HepG2 (cell line): ENCODE results near the gene MRPL2. TPM values are rescaled to one million over a fixed set of nuclear protein-coding genes. Genes with fewer than 3 reads are reported as not detected.

Experiments
- AGO1 ChIP-seq: fragments of 200-400 bp; formaldehyde crosslinking; IDR thresholded peaks from 2 replicates; pipeline ENCODE4 v1.6.1; 2017; ENCODE audit warnings: mild to moderate bottlenecking, low read depth, low read length, moderate library complexity; ENCODE audit not compliant: poor library complexity, severe bottlenecking
- ARHGAP35 ChIP-seq: sonication (generic); formaldehyde crosslinking; IDR thresholded peaks from 2 replicates; pipeline ENCODE4 v1.9.0; 2022; ENCODE audit warnings: mild to moderate bottlenecking, inconsistent platforms, moderate library complexity, missing genetic modification reagents, borderline replicate concordance
- CBX5 ChIP-seq: sonication (generic); formaldehyde crosslinking; IDR thresholded peaks from 2 replicates; pipeline ENCODE4 v1.4.0; 2020; ENCODE audit warnings: missing genetic modification reagents, borderline replicate concordance
- FOXP1 ChIP-seq, 2 experiments: fragments of 450-650 bp in 1 of 2; IDR thresholded peaks; 2 replicates each; pipeline ENCODE4 v1.6.1; 2017 to 2018; ENCODE audit warnings: antibody characterized with exemption in 1 of 2
- HIVEP1 ChIP-seq: sonication (generic); formaldehyde crosslinking; IDR thresholded peaks from 2 replicates; pipeline ENCODE4 v1.4.0; 2020; ENCODE audit warnings: mild to moderate bottlenecking, missing genetic modification reagents
- HOXA9 ChIP-seq: sonication (generic); formaldehyde crosslinking; IDR thresholded peaks from 2 replicates; pipeline ENCODE4 v1.8.1; 2022; ENCODE audit warnings: missing genetic modification reagents, mild to moderate bottlenecking, moderate library complexity, borderline replicate concordance
- KDM2A ChIP-seq: sonication (generic); formaldehyde crosslinking; IDR thresholded peaks from 2 replicates; pipeline ENCODE4 v1.4.0; 2020; ENCODE audit warnings: low read depth, missing genetic modification reagents, borderline replicate concordance
- MEIS2 ChIP-seq: sonication (generic); formaldehyde crosslinking; IDR thresholded peaks from 2 replicates; pipeline ENCODE4 v1.9.0; 2021; ENCODE audit warnings: mild to moderate bottlenecking, missing genetic modification reagents
- NFKB2 ChIP-seq: sonication (generic); formaldehyde crosslinking; IDR thresholded peaks from 2 replicates; pipeline ENCODE4 v1.4.0; 2020; ENCODE audit warnings: missing genetic modification reagents, borderline replicate concordance
- NR3C1 ChIP-seq: sonication (generic); formaldehyde crosslinking; IDR thresholded peaks from 2 replicates; pipeline ENCODE4 v1.4.0; 2020; ENCODE audit warnings: missing genetic modification reagents
- PHF20 ChIP-seq: sonication (generic); formaldehyde crosslinking; IDR thresholded peaks from 2 replicates; pipeline ENCODE4 v1.5.0; 2020; ENCODE audit warnings: mild to moderate bottlenecking, missing genetic modification reagents
- SP2 ChIP-seq: sonication (generic); formaldehyde crosslinking; IDR thresholded peaks from 2 replicates; pipeline ENCODE4 v1.5.1; 2020; ENCODE audit warnings: mild to moderate bottlenecking, missing genetic modification reagents
- ZNF205 ChIP-seq: IDR thresholded peaks from 2 replicates; pipeline ENCODE4 v1.6.1; 2018; ENCODE audit warnings: missing biosample characterization, missing genetic modification reagents
- ZNF234 ChIP-seq: sonication (generic); formaldehyde crosslinking; conservative IDR thresholded peaks from 2 replicates; pipeline ENCODE4 v1.5.1; 2020; ENCODE audit warnings: mild to moderate bottlenecking, missing genetic modification reagents
- ZNF251 ChIP-seq: sonication (generic); formaldehyde crosslinking; IDR thresholded peaks from 2 replicates; pipeline ENCODE4 v1.9.0; 2021; ENCODE audit warnings: mild to moderate bottlenecking, missing genetic modification reagents
- ZNF510 ChIP-seq: sonication (generic); formaldehyde crosslinking; IDR thresholded peaks from 2 replicates; pipeline ENCODE4 v1.4.0; 2020; ENCODE audit warnings: low read depth, mild to moderate bottlenecking, missing genetic modification reagents
- ZNF614 ChIP-seq: IDR thresholded peaks from 2 replicates; pipeline ENCODE4 v1.6.1; 2018; ENCODE audit warnings: missing biosample characterization, missing genetic modification reagents, inconsistent platforms, borderline replicate concordance
- ZNF652 ChIP-seq: IDR thresholded peaks from 2 replicates; pipeline ENCODE4 v1.6.1; 2016; ENCODE audit warnings: low read depth, borderline replicate concordance
- ZZZ3 ChIP-seq: sonication (generic); formaldehyde crosslinking; IDR thresholded peaks from 2 replicates; pipeline ENCODE4 v1.4.0; 2020; ENCODE audit warnings: missing genetic modification reagents, mild to moderate bottlenecking, borderline replicate concordance
- polyA plus RNA-seq, 8 experiments: library from polyadenylated mRNA; depleted of rRNA in 3 of 8; stranded (reverse) in 7 of 8; unstranded in 1 of 8; fragments of >200 nt; fragmentation: Illumina TruSeq in 4 of 8; extraction: Trizol in 4 of 8; gene quantifications; 2 replicates each; pipeline versions ENCODE4 v1.2.1 to v1.2.3, GENCODE V29; 2011 to 2016; ENCODE audit warnings: low read depth in 4 of 8, missing spikeins in 1 of 8, mixed read lengths in 1 of 8; ENCODE audit not compliant: insufficient read depth in 1 of 8
- total RNA-seq, 5 experiments: library from RNA; depleted of rRNA; stranded (reverse); fragments of >200 nt; fragmentation: Illumina TruSeq; extraction: Trizol; gene quantifications; 2 replicates each; pipeline ENCODE4 v1.2.3, GENCODE V29; 2016; ENCODE audit warnings: low read depth in 1 of 5
- TF ChIP-seq, protein P1 (sequence below): IDR thresholded peaks from 2 replicates; pipeline ENCODE4 v1.6.1; 2016; ENCODE audit warnings: missing compliant biosample characterization, missing genetic modification reagents, borderline replicate concordance
- TF ChIP-seq, protein P2 (sequence below): sonication (generic); formaldehyde crosslinking; IDR thresholded peaks from 2 replicates; pipeline ENCODE4 v1.4.0; 2020; ENCODE audit warnings: mild to moderate bottlenecking, missing genetic modification reagents
- TF ChIP-seq, protein P3 (sequence below): IDR thresholded peaks from 2 replicates; pipeline ENCODE4 v1.6.1; 2016
- TF ChIP-seq, protein P4 (sequence below): sonication (generic); formaldehyde crosslinking; IDR thresholded peaks from 2 replicates; pipeline ENCODE4 v1.8.1; 2023; ENCODE audit warnings: missing genetic modification reagents, inconsistent platforms, borderline replicate concordance
- TF ChIP-seq, protein P5 (sequence below): sonication (generic); formaldehyde crosslinking; IDR thresholded peaks from 2 replicates; pipeline ENCODE4 v1.4.0; 2020; ENCODE audit warnings: mild to moderate bottlenecking, missing genetic modification reagents

Gene MRPL2
- total and polyA plus RNA-seq, 2 of the 13 experiments (the other 11 are each of a cell fraction or from before 2014, with no cell fraction given) = 56.8 to 65.6 TPM

DNA sequence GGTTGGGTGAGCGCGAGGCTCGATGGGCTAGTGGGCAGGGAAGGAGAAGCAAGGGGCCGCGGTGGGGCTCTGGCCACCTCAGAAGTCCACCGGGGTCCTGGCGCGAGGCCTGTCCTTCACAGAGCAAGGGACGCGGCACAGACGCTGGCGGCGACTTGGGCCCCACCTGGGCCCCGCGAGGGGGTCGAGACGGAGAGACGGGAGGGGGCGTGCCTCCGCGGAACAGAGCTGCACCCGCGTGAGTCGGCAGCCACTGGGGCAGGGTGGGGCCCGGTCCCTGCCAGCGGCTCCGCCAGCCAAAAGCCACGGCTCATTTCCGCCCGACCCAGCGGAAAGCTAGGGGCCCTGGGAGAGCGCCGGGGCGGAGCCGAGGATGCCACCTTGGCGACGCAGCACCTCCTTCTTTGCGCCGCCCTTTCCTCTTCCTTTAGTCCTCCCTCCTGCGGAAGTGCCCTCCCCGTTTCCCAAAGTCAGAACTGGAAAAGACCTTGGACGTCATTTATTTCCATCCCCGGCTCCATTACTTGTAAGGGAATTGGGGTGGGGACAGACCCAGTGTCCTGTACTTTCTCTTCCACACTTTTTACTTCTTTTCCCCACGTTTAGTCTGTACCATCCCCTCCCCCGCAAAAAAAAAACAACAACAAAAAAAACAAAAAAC, 5.6 kb downstream of the MRPL2 start, which contains the start of gene CUL7 (continued):
- TF ChIP-seq, protein P1, sequence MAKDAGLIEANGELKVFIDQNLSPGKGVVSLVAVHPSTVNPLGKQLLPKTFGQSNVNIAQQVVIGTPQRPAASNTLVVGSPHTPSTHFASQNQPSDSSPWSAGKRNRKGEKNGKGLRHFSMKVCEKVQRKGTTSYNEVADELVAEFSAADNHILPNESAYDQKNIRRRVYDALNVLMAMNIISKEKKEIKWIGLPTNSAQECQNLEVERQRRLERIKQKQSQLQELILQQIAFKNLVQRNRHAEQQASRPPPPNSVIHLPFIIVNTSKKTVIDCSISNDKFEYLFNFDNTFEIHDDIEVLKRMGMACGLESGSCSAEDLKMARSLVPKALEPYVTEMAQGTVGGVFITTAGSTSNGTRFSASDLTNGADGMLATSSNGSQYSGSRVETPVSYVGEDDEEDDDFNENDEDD (CRISPR knock-in tag) = peak; percentile 64; the same call in 1 of the 2 replicates
- TF ChIP-seq HIVEP1 (CRISPR knock-in tag) (peak; percentile 85), ZNF251 (CRISPR knock-in tag) (0 out of 2 replicates have a peak, but pooled peaks have one; percentile 59), ZNF510 (no peak), MEIS2 (peak; percentile 86; the same call in 1 of the 2 replicates), PHF20 (CRISPR knock-in tag) (peak; percentile 91), SP2 (CRISPR knock-in tag) (peak; percentile 65), KDM2A (CRISPR knock-in tag) (peak; percentile 100), ZNF205 (CRISPR knock-in tag) (peak; percentile 80), NFKB2 (CRISPR knock-in tag) (peak; percentile 94; the same call in 1 of the 2 replicates), HOXA9 (CRISPR knock-in tag) (no peak), ZNF652 (no peak; the same call in 1 of the 2 replicates), ARHGAP35 (peak; percentile 97; the same call in 1 of the 2 replicates), ZNF614 (CRISPR knock-in tag) (peak; percentile 96), ZZZ3 (CRISPR knock-in tag) (peak; percentile 88), ZNF234 (CRISPR knock-in tag) (peak; percentile 93; the same call in 1 of the 2 replicates), NR3C1 (CRISPR knock-in tag) (peak; percentile 86; the same call in 1 of the 2 replicates), CBX5 (CRISPR knock-in tag) (peak; percentile 84; the same call in 1 of the 2 replicates), FOXP1 (IDR thresholded peaks at IDR 0.05) (no peak), FOXP1 (CRISPR knock-in tag; IDR thresholded peaks at IDR 0.05) (peak; percentile 60), AGO1 (peak; percentile 98)
- TF ChIP-seq, protein P2, sequence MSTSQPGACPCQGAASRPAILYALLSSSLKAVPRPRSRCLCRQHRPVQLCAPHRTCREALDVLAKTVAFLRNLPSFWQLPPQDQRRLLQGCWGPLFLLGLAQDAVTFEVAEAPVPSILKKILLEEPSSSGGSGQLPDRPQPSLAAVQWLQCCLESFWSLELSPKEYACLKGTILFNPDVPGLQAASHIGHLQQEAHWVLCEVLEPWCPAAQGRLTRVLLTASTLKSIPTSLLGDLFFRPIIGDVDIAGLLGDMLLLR (CRISPR knock-in tag) = no peak
- TF ChIP-seq, protein P3, sequence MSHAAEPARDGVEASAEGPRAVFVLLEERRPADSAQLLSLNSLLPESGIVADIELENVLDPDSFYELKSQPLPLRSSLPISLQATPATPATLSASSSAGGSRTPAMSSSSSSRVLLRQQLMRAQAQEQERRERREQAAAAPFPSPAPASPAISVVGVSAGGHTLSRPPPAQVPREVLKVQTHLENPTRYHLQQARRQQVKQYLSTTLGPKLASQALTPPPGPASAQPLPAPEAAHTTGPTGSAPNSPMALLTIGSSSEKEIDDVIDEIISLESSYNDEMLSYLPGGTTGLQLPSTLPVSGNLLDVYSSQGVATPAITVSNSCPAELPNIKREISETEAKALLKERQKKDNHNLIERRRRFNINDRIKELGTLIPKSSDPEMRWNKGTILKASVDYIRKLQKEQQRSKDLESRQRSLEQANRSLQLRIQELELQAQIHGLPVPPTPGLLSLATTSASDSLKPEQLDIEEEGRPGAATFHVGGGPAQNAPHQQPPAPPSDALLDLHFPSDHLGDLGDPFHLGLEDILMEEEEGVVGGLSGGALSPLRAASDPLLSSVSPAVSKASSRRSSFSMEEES = peak; percentile 71; the same call in 1 of the 2 replicates
- TF ChIP-seq, protein P4, sequence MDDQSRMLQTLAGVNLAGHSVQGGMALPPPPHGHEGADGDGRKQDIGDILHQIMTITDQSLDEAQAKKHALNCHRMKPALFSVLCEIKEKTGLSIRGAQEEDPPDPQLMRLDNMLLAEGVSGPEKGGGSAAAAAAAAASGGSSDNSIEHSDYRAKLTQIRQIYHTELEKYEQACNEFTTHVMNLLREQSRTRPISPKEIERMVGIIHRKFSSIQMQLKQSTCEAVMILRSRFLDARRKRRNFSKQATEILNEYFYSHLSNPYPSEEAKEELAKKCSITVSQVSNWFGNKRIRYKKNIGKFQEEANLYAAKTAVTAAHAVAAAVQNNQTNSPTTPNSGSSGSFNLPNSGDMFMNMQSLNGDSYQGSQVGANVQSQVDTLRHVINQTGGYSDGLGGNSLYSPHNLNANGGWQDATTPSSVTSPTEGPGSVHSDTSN (CRISPR knock-in tag) = no peak
- TF ChIP-seq, protein P5, sequence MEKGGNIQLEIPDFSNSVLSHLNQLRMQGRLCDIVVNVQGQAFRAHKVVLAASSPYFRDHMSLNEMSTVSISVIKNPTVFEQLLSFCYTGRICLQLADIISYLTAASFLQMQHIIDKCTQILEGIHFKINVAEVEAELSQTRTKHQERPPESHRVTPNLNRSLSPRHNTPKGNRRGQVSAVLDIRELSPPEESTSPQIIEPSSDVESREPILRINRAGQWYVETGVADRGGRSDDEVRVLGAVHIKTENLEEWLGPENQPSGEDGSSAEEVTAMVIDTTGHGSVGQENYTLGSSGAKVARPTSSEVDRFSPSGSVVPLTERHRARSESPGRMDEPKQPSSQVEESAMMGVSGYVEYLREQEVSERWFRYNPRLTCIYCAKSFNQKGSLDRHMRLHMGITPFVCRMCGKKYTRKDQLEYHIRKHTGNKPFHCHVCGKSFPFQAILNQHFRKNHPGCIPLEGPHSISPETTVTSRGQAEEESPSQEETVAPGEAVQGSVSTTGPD = no peak; the same call in 1 of the 2 replicates
